A549 treated with Hydrocortisone at 1 μM for 4 hours (cell line): Measurements from ENCODE around the gene EIF3M. TPM values are rescaled to one million over a fixed set of nuclear protein-coding genes. Genes with fewer than 3 reads are reported as not detected.

Experiments
- total RNA-seq: library from RNA; stranded (reverse); fragments of 200-300 nt; extraction: Qiagen RNA extraction; gene quantifications from 5 replicates; pipeline ENCODE4 v1.2.3, GENCODE V29; 2022

The EIF3M gene
- 399 to 493 TPM (median 407 TPM) in 5 replicates for total RNA-seq

DNA sequence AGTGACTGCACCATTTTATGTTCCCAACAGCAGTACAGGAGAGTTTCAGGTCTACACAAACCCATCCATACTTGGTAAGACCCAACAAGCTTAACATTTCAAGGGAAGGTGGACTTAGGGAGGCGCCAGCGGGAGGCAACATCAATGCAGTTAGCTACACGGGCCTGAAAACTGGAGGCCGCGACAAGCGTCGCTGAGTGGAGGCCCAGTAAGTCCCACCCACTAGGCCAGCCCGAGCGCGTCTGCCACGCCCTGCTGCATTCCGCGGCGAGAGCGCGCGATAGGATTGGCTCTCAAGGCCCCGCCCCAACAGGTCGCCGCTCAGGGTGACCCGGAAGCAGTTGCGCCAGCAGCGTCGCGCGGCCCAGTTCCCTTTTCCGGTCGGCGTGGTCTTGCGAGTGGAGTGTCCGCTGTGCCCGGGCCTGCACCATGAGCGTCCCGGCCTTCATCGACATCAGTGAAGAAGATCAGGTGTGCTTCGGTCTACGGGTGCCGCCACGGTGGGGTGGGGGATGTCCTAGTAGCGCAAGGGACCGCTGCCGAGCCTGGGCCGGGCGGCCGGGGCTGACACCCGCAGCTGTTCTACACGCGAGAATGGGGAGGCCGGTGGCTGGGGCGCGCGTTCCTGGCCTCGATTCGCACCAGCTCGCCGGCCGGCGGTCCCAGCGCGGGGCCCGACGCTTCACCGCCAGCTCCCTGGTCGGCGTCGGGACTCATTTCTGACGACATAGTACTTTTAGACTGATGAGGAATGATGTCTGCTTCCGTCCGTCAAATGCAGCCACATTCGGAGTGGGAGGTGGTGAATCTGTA is at the start of gene EIF3M:
EIF3M (plus strand) TSS at position 373 of the 813 bp plus-strand sequence; CDS start at position 430, 57 bp downstream.

Other genes starting within 250 kb of the EIF3M start
- 4.8 to 5.7 TPM (median 5.4 TPM) in 5 replicates for gene WT1, start 148.3 kb upstream of the EIF3M start, total RNA-seq
- gene CCDC73, start 210.8 kb downstream of the EIF3M start, total RNA-seq, result 0.03 to 0.07 TPM in 2 of 5 replicates, not detected in the others
- 1.6 to 1.8 TPM (median 1.6 TPM) in 5 replicates for gene PRRG4, start 246.1 kb downstream of the EIF3M start, total RNA-seq